HepG2 (cell line): ENCODE results near the gene NME4. TPM values are rescaled to one million over a fixed set of nuclear protein-coding genes. Genes with fewer than 3 reads are reported as not detected.

Source experiments
- ATAC-seq: fragments of 200-7000 bp; cut with Tn5 transposase; 3 replicates; pipeline ENCODE4 v1.9.1; 2020; ENCODE audit warnings: mild to moderate bottlenecking, moderate library complexity
- Bru-seq: library from RNA; stranded (reverse); fragments of 400-500 nt; gene quantifications from one replicate; lab custom pipeline; 2021; lab: Mats Ljungman, UMichigan
- BruChase-seq, 2 experiments: library from RNA; stranded (reverse); fragments of 400-500 nt; gene quantifications; one replicate each; lab custom pipeline; 2021; lab: Mats Ljungman, UMichigan
- BruUV-seq: library from RNA; stranded (reverse); fragments of 400-500 nt; replicated peaks from 2 replicates; lab custom pipeline; 2021; lab: Mats Ljungman, UMichigan
- CTCF ChIA-PET: fragments of 300-600 bp; formaldehyde crosslinking; extraction: SDS; loops from one replicate; lab custom pipeline; 2021; ENCODE audit warnings: low total read pairs, inconsistent platforms, low intra/inter-chr PET ratio; lab: Yijun Ruan, JAX
- POLR2A ChIA-PET: fragments of 350-600 bp; sonication (Branson Sonifier 250); formaldehyde crosslinking; loops from one replicate; lab custom pipeline; 2020; ENCODE audit warnings: antibody characterized with exemption, inconsistent platforms; lab: Yijun Ruan, JAX
- DNase-seq: peaks from one replicate; pipeline ENCODE4 v3.0.0-alpha.2; 2015; ENCODE audit warnings: low spot score
- FAIRE-seq: peaks from 3 replicates; lab custom pipeline; 2011; peaks lifted over from hg19 to GRCh38; lab: Jason Lieb, UNC
- H2AFZ ChIP-seq: one replicate; pipeline ENCODE4 v1.6.1; 2011; ENCODE audit warnings: low read length, inconsistent platforms
- H3K27ac ChIP-seq: fragments of 300-600 bp; 3 replicates; pipeline ENCODE4 v1.8.0; 2011; ENCODE audit warnings: mixed run types, mild to moderate bottlenecking, mixed read lengths, low read length, inconsistent platforms; ENCODE audit not compliant: insufficient read depth; ENCODE audit errors: extremely low read length
- H3K27me3 ChIP-seq, 2 experiments: fragments of 200-600 bp in 1 of 2; 2 replicates in 1 of 2; 3 replicates in 1 of 2; pipeline versions ENCODE4 v1.6.0 to v1.8.0; 2011; ENCODE audit warnings: low read length in 2 of 2, mild to moderate bottlenecking in 2 of 2, moderate library complexity in 2 of 2, inconsistent platforms in 1 of 2; ENCODE audit not compliant: insufficient read depth in 2 of 2, control insufficient read depth in 1 of 2
- H3K36me3 ChIP-seq, 2 experiments: fragments of 200-600 bp in 1 of 2; replicated peaks in 1 of 2; 2 replicates in 1 of 2; 3 replicates in 1 of 2; pipeline versions ENCODE4 v1.5.1 to v1.8.0; 2011; ENCODE audit warnings: low read length in 2 of 2, inconsistent platforms in 1 of 2; ENCODE audit not compliant: insufficient read depth in 2 of 2, control insufficient read depth in 1 of 2
- H3K4me1 ChIP-seq: 2 replicates; pipeline ENCODE4 v1.5.1; 2012; ENCODE audit warnings: low read length, inconsistent platforms; ENCODE audit not compliant: insufficient read depth
- H3K4me2 ChIP-seq: 2 replicates; pipeline ENCODE4 v1.6.0; 2011; ENCODE audit warnings: low read depth, low read length, inconsistent platforms
- H3K4me3 ChIP-seq, 3 experiments: fragments of 200-600 bp in 1 of 3; sonication (generic), shearing (Covaris generic) in 1 of 3; replicated peaks in 1 of 3; 2 replicates each; pipeline ENCODE4 v1.5.1; 2011 to 2016; ENCODE audit warnings: low read length in 3 of 3, inconsistent platforms in 2 of 3, low read depth in 2 of 3, mild to moderate bottlenecking in 2 of 3, control low read depth in 1 of 3, mixed read lengths in 1 of 3; ENCODE audit not compliant: insufficient read depth in 1 of 3
- H3K79me2 ChIP-seq: one replicate; pipeline ENCODE4 v1.6.1; 2011; ENCODE audit warnings: low read length, inconsistent platforms; ENCODE audit not compliant: insufficient read depth
- H3K9ac ChIP-seq: 2 replicates; pipeline ENCODE4 v1.6.0; 2011; ENCODE audit warnings: mild to moderate bottlenecking, low read depth, low read length, inconsistent platforms; ENCODE audit not compliant: insufficient read depth
- H3K9me3 ChIP-seq: 2 replicates; pipeline ENCODE4 v1.5.1; 2012; ENCODE audit warnings: mild to moderate bottlenecking, low read length
- H4K20me1 ChIP-seq: 2 replicates; pipeline ENCODE4 v1.6.0; 2011; ENCODE audit warnings: inconsistent platforms, mild to moderate bottlenecking, low read length, moderate library complexity; ENCODE audit not compliant: insufficient read depth
- BORCS8-MEF2B ChIP-seq: sonication (generic); formaldehyde crosslinking; IDR thresholded peaks from 2 replicates; pipeline ENCODE4 v1.8.0; 2022; ENCODE audit warnings: mild to moderate bottlenecking, missing genetic modification reagents
- HMGA1 ChIP-seq: sonication (generic); formaldehyde crosslinking; conservative IDR thresholded peaks from 2 replicates; pipeline ENCODE4 v1.4.0; 2020; ENCODE audit warnings: missing genetic modification reagents
- HNRNPLL ChIP-seq: fragments of 200-400 bp; formaldehyde crosslinking; IDR thresholded peaks from 2 replicates; pipeline ENCODE4 v1.6.1; 2017; ENCODE audit warnings: mild to moderate bottlenecking, low read depth, low read length; ENCODE audit not compliant: poor library complexity, severe bottlenecking
- NFRKB ChIP-seq: fragments of 450-650 bp; IDR thresholded peaks from 2 replicates; pipeline ENCODE4 v1.6.1; 2017
- SKI ChIP-seq: fragments of 450-650 bp; IDR thresholded peaks from one replicate; pipeline ENCODE4 v1.6.1; 2018; ENCODE audit warnings: mild to moderate bottlenecking; ENCODE audit not compliant: partially characterized antibody
- SP4 ChIP-seq: sonication (generic); formaldehyde crosslinking; IDR thresholded peaks from 2 replicates; pipeline ENCODE4 v1.8.1; 2023; ENCODE audit warnings: mild to moderate bottlenecking, missing genetic modification reagents
- UBTF ChIP-seq: sonication (generic); formaldehyde crosslinking; IDR thresholded peaks from 2 replicates; pipeline ENCODE4 v1.4.0; 2020; ENCODE audit warnings: mild to moderate bottlenecking, missing genetic modification reagents
- ZFAT ChIP-seq: sonication (generic); formaldehyde crosslinking; conservative IDR thresholded peaks from 2 replicates; pipeline ENCODE4 v1.8.1; 2023; ENCODE audit warnings: missing genetic modification reagents, inconsistent platforms
- ZFY ChIP-seq: sonication (generic); formaldehyde crosslinking; IDR thresholded peaks from 2 replicates; pipeline ENCODE4 v1.4.0; 2020; ENCODE audit warnings: missing genetic modification reagents
- ZNF264 ChIP-seq: sonication (generic); formaldehyde crosslinking; IDR thresholded peaks from 2 replicates; pipeline ENCODE4 v1.4.0; 2020; ENCODE audit warnings: missing genetic modification reagents
- ZNF281 ChIP-seq: sonication (generic); formaldehyde crosslinking; IDR thresholded peaks from 2 replicates; pipeline ENCODE4 v1.4.0; 2020; ENCODE audit warnings: missing genetic modification reagents, borderline replicate concordance
- ZNF329 ChIP-seq: sonication (generic); formaldehyde crosslinking; IDR thresholded peaks from 2 replicates; pipeline ENCODE4 v1.9.0; 2021; ENCODE audit warnings: low read depth, mild to moderate bottlenecking, missing genetic modification reagents
- WGBS: methylation state at CpG from one replicate; pipeline ENCODE4 v1.1.6; 2017; ENCODE audit warnings: low lambda C conversion rate; 5-methylcytosine and 5-hydroxymethylcytosine counted together
- in situ Hi-C: cut with HindIII; loops from 2 replicates; pipeline ENCODE4 v1.10.0; 2017; ENCODE audit warnings: low pct_unique_long_range_greater_than_20kb; ENCODE audit not compliant: extremely low pct_ligation_motif_present
- intact Hi-C: fragments of 100-400 bp; cut with micrococcal nuclease; formaldehyde crosslinking; loops from one replicate; pipeline ENCODE4 v1.10.0; 2022; ENCODE audit not compliant: unreplicated experiment
- long read RNA-seq, 2 experiments: library from RNA in 1 of 2; library from polyadenylated mRNA in 1 of 2; stranded (forward) in 1 of 2; unstranded in 1 of 2; transcript quantifications; one replicate each; pipeline ENCODE4 v2.0.0, GENCODE V29; 2019 to 2022
- polyA minus RNA-seq, 3 experiments: library from RNA; depleted of rRNA, polyadenylated mRNA; stranded (reverse); fragments of >200 nt; gene quantifications; 2 replicates each; pipeline ENCODE4 v1.2.3, GENCODE V29; 2011; ENCODE audit warnings: low replicate concordance in 1 of 3
- polyA plus RNA-seq, 8 experiments: library from polyadenylated mRNA; depleted of rRNA in 3 of 8; stranded (reverse) in 7 of 8; unstranded in 1 of 8; fragments of >200 nt; fragmentation: Illumina TruSeq in 4 of 8; extraction: Trizol in 4 of 8; gene quantifications; 2 replicates each; pipeline versions ENCODE4 v1.2.1 to v1.2.3, GENCODE V29; 2011 to 2016; ENCODE audit warnings: low read depth in 4 of 8, missing spikeins in 1 of 8, mixed read lengths in 1 of 8; ENCODE audit not compliant: insufficient read depth in 1 of 8
- total RNA-seq, 5 experiments: library from RNA; depleted of rRNA; stranded (reverse); fragments of >200 nt; fragmentation: Illumina TruSeq; extraction: Trizol; gene quantifications; 2 replicates each; pipeline ENCODE4 v1.2.3, GENCODE V29; 2016; ENCODE audit warnings: low read depth in 1 of 5

NME4 gene
- total RNA-seq (2016; rRNA removed; fragmentation: Illumina TruSeq; extraction: Trizol) (82.8 and 121 TPM in 2 replicates), polyA plus RNA-seq (2011; rRNA removed) (263 and 275 TPM in 2 replicates), polyA minus RNA-seq (2011; rRNA and poly(A)+ RNA removed; ENCODE audit: low replicate concordance) (21.3 and 147 TPM in 2 replicates), Bru-seq, nascent RNA (percentile 72 among the genes with signal in this experiment), BruChase-seq, experiment 1, labeled RNA remaining after a 6-hour chase (percentile 91 among the genes with signal in this experiment), BruChase-seq, experiment 2, labeled RNA remaining after a 2-hour chase (percentile 79 among the genes with signal in this experiment)
- 711 and 716 TPM in 2 replicates for total RNA-seq (2016; cell fraction: cytosol; rRNA removed; fragmentation: Illumina TruSeq; extraction: Trizol; ENCODE audit: low read depth)
- total RNA-seq (2016; cell fraction: insoluble cytoplasmic fraction; rRNA removed; fragmentation: Illumina TruSeq; extraction: Trizol): 79.6 and 119 TPM in 2 replicates
- 463 and 513 TPM in 2 replicates for total RNA-seq (2016; cell fraction: membrane; rRNA removed; fragmentation: Illumina TruSeq; extraction: Trizol)
- total RNA-seq (2016; cell fraction: nucleus; rRNA removed; fragmentation: Illumina TruSeq; extraction: Trizol): 47.7 and 52.8 TPM in 2 replicates
- 199 and 344 TPM in 2 replicates for polyA plus RNA-seq (2011; cell fraction: cytosol; rRNA removed)
- 245 and 274 TPM in 2 replicates for polyA plus RNA-seq (2011; cell fraction: nucleus; rRNA removed)
- 136 and 145 TPM in 2 replicates for polyA plus RNA-seq (2012)
- 1,773 and 1,829 TPM in 2 replicates for polyA plus RNA-seq (2016; cell fraction: cytosol; fragmentation: Illumina TruSeq; extraction: Trizol; ENCODE audit: low read depth)
- 189 and 200 TPM in 2 replicates for polyA plus RNA-seq (2016; cell fraction: insoluble cytoplasmic fraction; fragmentation: Illumina TruSeq; extraction: Trizol; ENCODE audit: low read depth)
- 997 and 1,012 TPM in 2 replicates for polyA plus RNA-seq (2016; cell fraction: membrane; fragmentation: Illumina TruSeq; extraction: Trizol; ENCODE audit: low read depth)
- 195 and 217 TPM in 2 replicates for polyA plus RNA-seq (2016; cell fraction: nucleus; fragmentation: Illumina TruSeq; extraction: Trizol; ENCODE audit: insufficient read depth, low read depth)
- polyA minus RNA-seq (2011; cell fraction: cytosol; rRNA and poly(A)+ RNA removed): 51.2 and 63.8 TPM in 2 replicates
- polyA minus RNA-seq (2011; cell fraction: nucleus; rRNA and poly(A)+ RNA removed): 27.2 and 27.9 TPM in 2 replicates
- long read RNA-seq, experiment 1, transcript NME4-201 (5 exons, 995 nt): major isoform, 138 of 177 reads
- long read RNA-seq, experiment 1, transcript NME4-203 (5 exons, 1,232 nt): minor isoform, 10 of 177 reads
- long read RNA-seq, experiment 1, partial matches to known transcripts: 13 of 177 reads
- long read RNA-seq, experiment 1, other reads (novel, unspliced or antisense): 7 of 177 reads
- long read RNA-seq, experiment 2, transcript NME4-211 (6 exons, 1,193 nt): minor isoform, 5 of 408 reads
- long read RNA-seq, experiment 2, transcript NME4-203 (5 exons, 1,232 nt): minor isoform, 6 of 408 reads
- long read RNA-seq, experiment 2, transcript NME4-201 (5 exons, 995 nt): major isoform, 244 of 408 reads
- long read RNA-seq, experiment 2, partial matches to known transcripts: 54 of 408 reads
- long read RNA-seq, experiment 2, other reads (novel, unspliced or antisense): 86 of 408 reads

GRCh38 chr16:397135-397661 lies at the start of gene NME4:
NME4 (plus strand) TSS chr16:397199; CDS start chr16:397223, 24 bp downstream.
- Histone ChIP-seq H2AFZ (no peak within 1 kb of the TSS), H4K20me1 (no peaks in the 10 kb centered on the region), H3K27me3 (no peaks in the 10 kb centered on the region), H3K4me3 (peak within 1 kb of the TSS; percentile 60 to 81 (median 81)), H3K79me2 (peaks cover 14% of the 10 kb centered on the region), H3K4me1 (peaks cover 37% of the 10 kb centered on the region), H3K36me3 (peaks cover 0 to 4% of the 10 kb centered on the region in 2 experiments; a peak in 2 of 5 replicates), H3K27ac (peak within 1 kb of the TSS; percentile 94), H3K4me2 (peak within 1 kb of the TSS; percentile 99), H3K9me3 (no peaks in the 10 kb centered on the region), H3K9ac (peak within 1 kb of the TSS; percentile 88)
- BruUV-seq: no TSS peak
- ChIA-PET CTCF (no interaction called here), POLR2A (interaction anchor here (0.9 to 1.8 kb wide), 6 partner anchors 9 to 191 kb away, joined by 3 to 10 read pairs (median 3); partner anchors contain the start of genes CAPN15 and PGAP6)
- 0% methylated on average over 6 of the region's 75 CpGs for WGBS
- intact Hi-C loops (no loop called here), in situ Hi-C loops (loop anchor here (5.0 kb wide), 1 partner anchor 100 kb away; no protein-coding TSS in a partner anchor)
- ATAC-seq: peak; percentile 23
- FAIRE-seq: no peak
- DNase-seq: no peak
- TF ChIP-seq ZNF329 (CRISPR knock-in tag) (0 out of 2 replicates have a peak, but pooled peaks have one; percentile 14), ZNF281 (CRISPR knock-in tag) (0 out of 2 replicates have a peak, but pooled peaks have one; percentile 14), ZFAT (CRISPR knock-in tag) (no peak), HNRNPLL (peak; percentile 37), UBTF (CRISPR knock-in tag) (peak; percentile 61; the same call in 1 of the 2 replicates), ZFY (CRISPR knock-in tag) (peak; percentile 86), NFRKB (no peak), SP4 (peak; percentile 49; the same call in 1 of the 2 replicates), BORCS8-MEF2B (no peak), HMGA1 (CRISPR knock-in tag) (no peak), ZNF264 (no peak), SKI (peak; percentile 27)
